Endothelial cell of umbilical vein (primary cell): Measurements from ENCODE around the gene CBFA2T3. TPM values are rescaled to one million over a fixed set of nuclear protein-coding genes. Genes with fewer than 3 reads are reported as not detected.

Experiments
- BruUV-seq: library from RNA; stranded (reverse); fragments of 400-500 nt; replicated peaks from 2 replicates; lab custom pipeline; 2021; lab: Mats Ljungman, UMichigan
- CTCF ChIA-PET: fragments of 300-600, 350-600 bp; sonication (Branson Sonifier 250); formaldehyde crosslinking; loops from one replicate; lab custom pipeline; 2021; ENCODE audit warnings: antibody characterized with exemption, inconsistent platforms; lab: Charles Lee
- POLR2A ChIA-PET: fragments of 300-600, 350-600 bp; sonication (Branson Sonifier 250); formaldehyde crosslinking; loops from one replicate; lab custom pipeline; 2021; ENCODE audit warnings: antibody characterized with exemption, inconsistent platforms; lab: Charles Lee
- DNase-seq: peaks from one replicate; pipeline ENCODE4 v3.0.0-alpha.2; 2011; ENCODE audit warnings: low read depth, low spot score
- FAIRE-seq: peaks from 2 replicates; lab custom pipeline; 2011; peaks lifted over from hg19 to GRCh38; lab: Jason Lieb, UNC
- H2AFZ ChIP-seq: 2 replicates; pipeline ENCODE4 v1.6.0; 2012; ENCODE audit warnings: low read depth, low read length, control low read depth, inconsistent platforms
- H3K27ac ChIP-seq: 2 replicates; pipeline ENCODE4 v1.5.1; 2011; ENCODE audit warnings: low read depth, mild to moderate bottlenecking, control low read depth, low read length, moderate library complexity; ENCODE audit not compliant: insufficient read depth
- H3K27me3 ChIP-seq, 2 experiments: 2 replicates each; pipeline versions ENCODE4 v1.6.0 to v1.6.1; 2011; ENCODE audit warnings: low read length in 2 of 2, mixed read lengths in 1 of 2; ENCODE audit not compliant: control insufficient read depth in 2 of 2, insufficient read depth in 2 of 2
- H3K36me3 ChIP-seq, 2 experiments: 2 replicates in 1 of 2; 3 replicates in 1 of 2; pipeline ENCODE4 v1.5.1; 2011; ENCODE audit warnings: low read length in 2 of 2, mild to moderate bottlenecking in 1 of 2, moderate library complexity in 1 of 2; ENCODE audit not compliant: control insufficient read depth in 2 of 2, insufficient read depth in 2 of 2; ENCODE audit errors: extremely low read depth in 1 of 2
- H3K4me1 ChIP-seq: 3 replicates; pipeline ENCODE4 v1.5.1; 2011; ENCODE audit warnings: mild to moderate bottlenecking, low read length; ENCODE audit not compliant: control insufficient read depth, insufficient read depth; ENCODE audit errors: extremely low read depth
- H3K4me2 ChIP-seq: 2 replicates; pipeline ENCODE4 v1.6.1; 2011; ENCODE audit warnings: low read length, control low read depth, mixed read lengths; ENCODE audit not compliant: insufficient read depth
- H3K4me3 ChIP-seq, 3 experiments: fragments of 200-600 bp in 1 of 3; sonication (generic), shearing (Covaris generic) in 1 of 3; replicated peaks in 1 of 3; 2 replicates each; pipeline ENCODE4 v1.5.1; 2011 to 2016; ENCODE audit warnings: control low read depth in 3 of 3, low read length in 3 of 3, mild to moderate bottlenecking in 2 of 3, inconsistent platforms in 1 of 3, low read depth in 1 of 3, moderate library complexity in 1 of 3; ENCODE audit not compliant: insufficient read depth in 1 of 3
- H3K79me2 ChIP-seq: 2 replicates; pipeline ENCODE4 v1.6.0; 2012; ENCODE audit warnings: low read length, inconsistent platforms; ENCODE audit not compliant: control insufficient read depth, insufficient read depth
- H3K9ac ChIP-seq: replicated peaks from 2 replicates; pipeline ENCODE3; 2011; ENCODE audit warnings: low read length, control low read depth; ENCODE audit not compliant: insufficient read depth; ENCODE audit errors: extremely low read depth
- H3K9me1 ChIP-seq: replicated peaks from 3 replicates; pipeline ENCODE4 v1.6.0; 2011; ENCODE audit warnings: mild to moderate bottlenecking, low read length; ENCODE audit not compliant: control insufficient read depth, insufficient read depth; ENCODE audit errors: extremely low read depth
- H3K9me3 ChIP-seq: replicated peaks from 2 replicates; pipeline ENCODE4 v1.5.1; 2012; ENCODE audit warnings: low read length, inconsistent platforms; ENCODE audit not compliant: control insufficient read depth, insufficient read depth
- H4K20me1 ChIP-seq: replicated peaks from 2 replicates; pipeline ENCODE3; 2011; ENCODE audit warnings: mild to moderate bottlenecking, low read length; ENCODE audit not compliant: control insufficient read depth, insufficient read depth; ENCODE audit errors: extremely low read depth
- CTCF ChIP-seq, 2 donors: IDR thresholded peaks; 1 replicate in 1 of 2; 2 replicates in 1 of 2; pipeline ENCODE4 v1.5.1; 2011; ENCODE audit warnings: low read length in 2 of 2, mild to moderate bottlenecking in 2 of 2, moderate library complexity in 2 of 2, control low read depth in 1 of 2, inconsistent platforms in 1 of 2, low read depth in 1 of 2; ENCODE audit not compliant: insufficient read depth in 1 of 2; ENCODE audit errors: extremely low read depth in 1 of 2
- EZH2 ChIP-seq: IDR thresholded peaks from 2 replicates; pipeline ENCODE4 v1.6.1; 2012; ENCODE audit warnings: borderline replicate concordance, low read depth, mild to moderate bottlenecking, moderate library complexity, low read length, inconsistent platforms; ENCODE audit not compliant: severe bottlenecking
- FOS ChIP-seq: IDR thresholded peaks from 2 replicates; pipeline ENCODE4 v1.6.1; 2011; ENCODE audit warnings: mild to moderate bottlenecking, low read length, moderate library complexity, borderline replicate concordance; ENCODE audit not compliant: insufficient read depth
- GATA2 ChIP-seq: IDR thresholded peaks from 2 replicates; pipeline ENCODE4 v1.7.0; 2011; ENCODE audit warnings: low read depth, mild to moderate bottlenecking, moderate library complexity, mixed read lengths, low read length; ENCODE audit not compliant: insufficient read length, insufficient read depth
- JUN ChIP-seq: IDR thresholded peaks from 2 replicates; pipeline ENCODE4 v1.6.1; 2011; ENCODE audit warnings: borderline replicate concordance, low read depth; ENCODE audit not compliant: insufficient read length, insufficient read depth
- MAX ChIP-seq: IDR thresholded peaks from 2 replicates; pipeline ENCODE4 v1.6.1; 2011; ENCODE audit not compliant: insufficient read depth, insufficient read length
- MYC ChIP-seq: IDR thresholded peaks from one replicate; pipeline ENCODE4 v1.6.1; 2011; ENCODE audit warnings: mild to moderate bottlenecking, low read depth, low read length
- POLR2A ChIP-seq: IDR thresholded peaks from 2 replicates; pipeline ENCODE4 v1.6.1; 2012; ENCODE audit warnings: low read depth, mild to moderate bottlenecking, control low read depth, low read length
- POLR2AphosphoS5 ChIP-seq: IDR thresholded peaks from 2 replicates; pipeline ENCODE4 v1.6.1; 2012; ENCODE audit warnings: low read depth, mild to moderate bottlenecking, control low read depth, low read length, moderate library complexity; ENCODE audit not compliant: insufficient read depth
- dilution Hi-C: fragments of 300-500 bp; cut with MboI; formaldehyde crosslinking; loops from one replicate; pipeline ENCODE4 v1.15.0; 2019; ENCODE audit warnings: low sequenced_read_pairs; ENCODE audit not compliant: extremely low pct_ligation_motif_present
- intact Hi-C: fragments of 100-400 bp; cut with micrococcal nuclease; formaldehyde crosslinking; loops from one replicate; pipeline ENCODE4 v1.10.0; 2022
- polyA plus RNA-seq, 4 experiments: library from polyadenylated mRNA; depleted of rRNA in 3 of 4; stranded (reverse) in 3 of 4; unstranded in 1 of 4; fragments of >200 nt; gene quantifications; 2 replicates each; pipeline versions ENCODE4 v1.2.1 to v1.2.3, GENCODE V29; 2011 to 2012; ENCODE audit warnings: missing spikeins in 1 of 4
- total RNA-seq: library from RNA; stranded (reverse); gene quantifications from 2 replicates; pipeline ENCODE4 v1.2.3, GENCODE V29; 2021

Gene CBFA2T3
- total and polyA plus RNA-seq, 2 donors (not counting 3 experiments of a cell fraction or from before 2014, with no cell fraction given) = not detected

- no peak overlapping the region for H3K4me2 ChIP-seq
- H3K27me3 ChIP-seq = no peaks in the 10 kb centered on the region
- no peaks in the 10 kb centered on the region for H3K9me1 ChIP-seq
- no peak overlapping the region for H2AFZ ChIP-seq
- no peak overlapping the region for H3K9ac ChIP-seq
- POLR2A ChIA-PET = no interaction called here
- no peaks in the 10 kb centered on the region for H4K20me1 ChIP-seq
- TF ChIP-seq GATA2 (no peak), MAX (no peak)
- dilution Hi-C loops = loop anchor here (25.0 kb wide), 1 partner anchor 172 kb away; no protein-coding TSS in a partner anchor
- no peak overlapping the region for H3K27ac ChIP-seq
- CTCF ChIA-PET = no interaction called here
- no peaks in the 10 kb centered on the region for H3K79me2 ChIP-seq
- intact Hi-C loops = no loop called here
- H3K4me1 ChIP-seq = no peaks in the 10 kb centered on the region
- no peaks in the 10 kb centered on the region for H3K36me3 ChIP-seq
- DNase-seq (no peak), FAIRE-seq (no peak)
- no peaks in the 10 kb centered on the region for H3K9me3 ChIP-seq
- no TSS peak for BruUV-seq
- no peak overlapping the region for H3K4me3 ChIP-seq
Observed at GRCh38 chr16:88965411-88965810, 11.6 kb downstream of the CBFA2T3 start.

GRCh38 chr16:88964636-88965035 lies 12.4 kb downstream of the CBFA2T3 start:
- POLR2A ChIA-PET = no interaction called here
- Histone ChIP-seq H3K4me2 (no peak overlapping the region), H2AFZ (no peak overlapping the region), H3K9me1 (no peaks in the 10 kb centered on the region), H3K9ac (no peak overlapping the region), H3K27ac (no peak overlapping the region), H3K79me2 (no peaks in the 10 kb centered on the region), H3K4me1 (no peaks in the 10 kb centered on the region), H4K20me1 (no peaks in the 10 kb centered on the region), H3K9me3 (no peaks in the 10 kb centered on the region), H3K27me3 (no peaks in the 10 kb centered on the region), H3K4me3 (no peak overlapping the region), H3K36me3 (no peaks in the 10 kb centered on the region)
- DNase-seq (no peak), FAIRE-seq (no peak)
- BruUV-seq = no TSS peak
- dilution Hi-C loops = loop anchor here (25.0 kb wide), 1 partner anchor 173 kb away; no protein-coding TSS in a partner anchor
- CTCF ChIA-PET = no interaction called here
- no peak for TF ChIP-seq MYC
- TF ChIP-seq FOS = no peak
- no peak for TF ChIP-seq CTCF (IDR thresholded peaks at IDR 0.05; ENCODE audit: extremely low read depth in 1 of 2, insufficient read depth in 1 of 2, low read depth in 1 of 2, low read length in 2 of 2)
- TF ChIP-seq GATA2 = no peak
- no peak for TF ChIP-seq POLR2A
- no peak for TF ChIP-seq EZH2
- TF ChIP-seq JUN = no peak
- no peak for TF ChIP-seq POLR2AphosphoS5
- TF ChIP-seq MAX = no peak
- intact Hi-C loops = no loop called here
